ENCODE measurements around the gene INTS14.
A peak's percentile ranks its signal among the peaks of the same experiment; 100 is the strongest.

The INTS14 gene

GRCh38 chr15:65623103-65623502 lies 12.2 kb upstream of the INTS14 start:
- Histone ChIP-seq H3K4me2 (ENCODE audit: low read length) (no peak overlapping the region), H3K27me3 (ENCODE audit: low read depth, low read length) (peaks cover 92% of the 10 kb centered on the region), H3K9ac (ENCODE audit: low read length) (no peak overlapping the region), H4K20me1 (ENCODE audit: insufficient read depth, low read length) (peaks cover 54% of the 10 kb centered on the region), H3K9me3 (ENCODE audit: insufficient read depth, low read length) (no peaks in the 10 kb centered on the region), H3K4me1 (ENCODE audit: low read length) (no peaks in the 10 kb centered on the region), H3K27ac (ENCODE audit: low read length) (no peak overlapping the region), H3K79me2 (ENCODE audit: low read length) (no peaks in the 10 kb centered on the region), H3K36me3 (replicated peaks; ENCODE audit: low read depth, low read length) (no peaks in the 10 kb centered on the region), H2AFZ (ENCODE audit: low read depth, low read length) (no peak overlapping the region), H3K4me3 (ENCODE audit: low read length) (no peak overlapping the region)
- no peak for TF ChIP-seq CTCF (IDR thresholded peaks at IDR 0.05; ENCODE audit: low read depth, low read length)
- TF ChIP-seq EZH2phosphoT487 (IDR thresholded peaks at IDR 0.05; ENCODE audit: low read depth), result no peak

- Histone ChIP-seq H3K27me3 (ENCODE audit: low read depth, low read length) (peaks cover 77% of the 10 kb centered on the region), H3K36me3 (replicated peaks; ENCODE audit: low read depth, low read length) (no peaks in the 10 kb centered on the region), H3K27ac (ENCODE audit: low read length) (no peak within 1 kb of the TSS), H3K9me3 (ENCODE audit: insufficient read depth, low read length) (no peaks in the 10 kb centered on the region), H3K9ac (ENCODE audit: low read length) (no peak within 1 kb of the TSS), H3K79me2 (ENCODE audit: low read length) (no peaks in the 10 kb centered on the region), H4K20me1 (ENCODE audit: insufficient read depth, low read length) (peaks cover 40% of the 10 kb centered on the region), H3K4me1 (ENCODE audit: low read length) (no peaks in the 10 kb centered on the region), H2AFZ (ENCODE audit: low read depth, low read length) (no peak within 1 kb of the TSS), H3K4me2 (ENCODE audit: low read length) (no peak within 1 kb of the TSS), H3K4me3 (ENCODE audit: low read length) (no peak within 1 kb of the TSS)
- TF ChIP-seq CTCF (IDR thresholded peaks at IDR 0.05; ENCODE audit: low read depth, low read length) (no peak), EZH2phosphoT487 (IDR thresholded peaks at IDR 0.05; ENCODE audit: low read depth) (no peak)
Observed at GRCh38 chr15:65621638-65622037, 10.7 kb upstream of the INTS14 start, which contains the start of gene SLC24A1. TSS of gene SLC24A1 (plus strand) at chr15:65621938. CDS start at chr15:65624081, 2,143 bp downstream.

GRCh38 chr15:65620833-65621232 lies 9.9 kb upstream of the INTS14 start:
- Histone ChIP-seq H3K27me3 (ENCODE audit: low read depth, low read length) (peaks cover 69% of the 10 kb centered on the region), H3K9me3 (ENCODE audit: insufficient read depth, low read length) (no peaks in the 10 kb centered on the region), H3K79me2 (ENCODE audit: low read length) (no peaks in the 10 kb centered on the region), H3K27ac (ENCODE audit: low read length) (no peak overlapping the region), H2AFZ (ENCODE audit: low read depth, low read length) (no peak overlapping the region), H4K20me1 (ENCODE audit: insufficient read depth, low read length) (peaks cover 32% of the 10 kb centered on the region), H3K4me1 (ENCODE audit: low read length) (no peaks in the 10 kb centered on the region), H3K4me3 (ENCODE audit: low read length) (no peak overlapping the region), H3K4me2 (ENCODE audit: low read length) (no peak overlapping the region), H3K9ac (ENCODE audit: low read length) (no peak overlapping the region), H3K36me3 (replicated peaks; ENCODE audit: low read depth, low read length) (no peaks in the 10 kb centered on the region)
- TF ChIP-seq CTCF (IDR thresholded peaks at IDR 0.05; ENCODE audit: low read depth, low read length) (peak; percentile 47), EZH2phosphoT487 (IDR thresholded peaks at IDR 0.05; ENCODE audit: low read depth) (no peak)

- no peaks in the 10 kb centered on the region for H3K9me3 ChIP-seq (ENCODE audit: insufficient read depth, low read length)
- no peak overlapping the region for H3K4me3 ChIP-seq (ENCODE audit: low read length)
- TF ChIP-seq CTCF (IDR thresholded peaks at IDR 0.05; ENCODE audit: low read depth, low read length) (no peak), EZH2phosphoT487 (IDR thresholded peaks at IDR 0.05; ENCODE audit: low read depth) (no peak)
- no peaks in the 10 kb centered on the region for H3K79me2 ChIP-seq (ENCODE audit: low read length)
- H4K20me1 ChIP-seq (ENCODE audit: insufficient read depth, low read length), result peaks cover 21% of the 10 kb centered on the region
- H3K36me3 ChIP-seq (replicated peaks; ENCODE audit: low read depth, low read length), result no peaks in the 10 kb centered on the region
- H3K4me2 ChIP-seq (ENCODE audit: low read length), result no peak overlapping the region
- H3K27me3 ChIP-seq (ENCODE audit: low read depth, low read length), result peaks cover 58% of the 10 kb centered on the region
- H3K9ac ChIP-seq (ENCODE audit: low read length), result no peak overlapping the region
- H3K4me1 ChIP-seq (ENCODE audit: low read length), result no peaks in the 10 kb centered on the region
- H2AFZ ChIP-seq (ENCODE audit: low read depth, low read length), result no peak overlapping the region
- H3K27ac ChIP-seq (ENCODE audit: low read length), result no peak overlapping the region
Observed at GRCh38 chr15:65619626-65620290, 8.8 kb upstream of the INTS14 start.
